ENCODE data around the gene HNRNPA3. TPM values are rescaled to one million over a fixed set of nuclear protein-coding genes. Genes with fewer than 3 reads are reported as not detected.
"Not testable (repeated sequence)": the region's sequence is repeated elsewhere in the genome, so short reads cannot be mapped to it uniquely, and the experiment has no call there.

Gene HNRNPA3
- total RNA-seq, 1 donor from 2014 or later: 64.4 TPM

DNA sequence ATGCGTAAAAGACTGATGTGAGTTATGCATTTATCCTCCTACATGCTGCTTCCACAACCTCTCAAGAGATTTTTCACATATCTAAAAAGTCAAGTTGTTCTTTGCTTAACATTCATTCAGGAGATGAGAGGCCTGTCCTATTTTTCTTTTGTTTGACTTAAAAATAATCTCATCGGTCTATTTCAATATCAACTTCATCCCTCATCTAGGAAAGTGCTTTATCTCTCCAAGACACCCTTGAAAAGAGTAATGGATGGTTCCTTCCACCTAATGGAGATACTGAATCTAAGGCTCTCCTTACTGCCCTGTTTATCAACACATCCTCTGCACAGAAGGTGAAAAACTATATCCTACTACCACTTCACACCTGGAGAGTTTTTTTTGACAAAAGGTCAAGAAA is 49.5 kb downstream of the HNRNPA3 start:
- no peak for DNase-seq (ENCODE audit: low read depth)
- TF ChIP-seq, protein P1, sequence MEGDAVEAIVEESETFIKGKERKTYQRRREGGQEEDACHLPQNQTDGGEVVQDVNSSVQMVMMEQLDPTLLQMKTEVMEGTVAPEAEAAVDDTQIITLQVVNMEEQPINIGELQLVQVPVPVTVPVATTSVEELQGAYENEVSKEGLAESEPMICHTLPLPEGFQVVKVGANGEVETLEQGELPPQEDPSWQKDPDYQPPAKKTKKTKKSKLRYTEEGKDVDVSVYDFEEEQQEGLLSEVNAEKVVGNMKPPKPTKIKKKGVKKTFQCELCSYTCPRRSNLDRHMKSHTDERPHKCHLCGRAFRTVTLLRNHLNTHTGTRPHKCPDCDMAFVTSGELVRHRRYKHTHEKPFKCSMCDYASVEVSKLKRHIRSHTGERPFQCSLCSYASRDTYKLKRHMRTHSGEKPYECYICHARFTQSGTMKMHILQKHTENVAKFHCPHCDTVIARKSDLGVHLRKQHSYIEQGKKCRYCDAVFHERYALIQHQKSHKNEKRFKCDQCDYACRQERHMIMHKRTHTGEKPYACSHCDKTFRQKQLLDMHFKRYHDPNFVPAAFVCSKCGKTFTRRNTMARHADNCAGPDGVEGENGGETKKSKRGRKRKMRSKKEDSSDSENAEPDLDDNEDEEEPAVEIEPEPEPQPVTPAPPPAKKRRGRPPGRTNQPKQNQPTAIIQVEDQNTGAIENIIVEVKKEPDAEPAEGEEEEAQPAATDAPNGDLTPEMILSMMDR (conservative IDR thresholded peaks at IDR 0.05; ENCODE audit: low read depth, low read length): no peak

DNA sequence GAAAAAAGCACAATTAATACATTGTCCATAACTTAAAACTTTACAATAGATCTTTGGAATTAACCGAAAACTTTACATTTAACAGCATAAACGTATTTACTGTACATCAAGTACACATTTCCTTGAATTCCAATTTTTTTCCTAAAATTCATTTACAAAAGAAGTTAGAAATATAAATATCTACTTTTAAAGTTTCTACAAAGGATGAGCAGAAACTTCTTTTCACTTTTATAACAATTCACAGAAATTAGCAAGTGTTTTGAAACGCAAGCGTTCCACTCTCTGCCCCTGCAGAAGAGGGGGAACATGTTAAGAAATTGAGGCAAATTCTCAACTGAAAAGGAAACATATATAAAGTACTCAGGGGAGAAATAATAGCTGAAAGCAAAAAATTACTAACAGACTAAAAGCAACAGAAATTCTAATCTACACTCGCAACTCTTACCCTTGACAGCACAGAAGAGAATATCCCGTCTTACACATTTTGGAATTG is 50.4 kb downstream of the HNRNPA3 start:
- H3K4me3 ChIP-seq (ENCODE audit: low read depth, low read length): peak overlapping the region; percentile 93
- no peak for DNase-seq (ENCODE audit: low read depth)
- TF ChIP-seq, protein P1 (conservative IDR thresholded peaks at IDR 0.05; ENCODE audit: low read depth, low read length): no peak

More for the DNA sequence above, 49.5 kb downstream of the HNRNPA3 start:
- H3K4me3 ChIP-seq (ENCODE audit: low read depth, low read length): peak overlapping the region; percentile 93

DNA sequence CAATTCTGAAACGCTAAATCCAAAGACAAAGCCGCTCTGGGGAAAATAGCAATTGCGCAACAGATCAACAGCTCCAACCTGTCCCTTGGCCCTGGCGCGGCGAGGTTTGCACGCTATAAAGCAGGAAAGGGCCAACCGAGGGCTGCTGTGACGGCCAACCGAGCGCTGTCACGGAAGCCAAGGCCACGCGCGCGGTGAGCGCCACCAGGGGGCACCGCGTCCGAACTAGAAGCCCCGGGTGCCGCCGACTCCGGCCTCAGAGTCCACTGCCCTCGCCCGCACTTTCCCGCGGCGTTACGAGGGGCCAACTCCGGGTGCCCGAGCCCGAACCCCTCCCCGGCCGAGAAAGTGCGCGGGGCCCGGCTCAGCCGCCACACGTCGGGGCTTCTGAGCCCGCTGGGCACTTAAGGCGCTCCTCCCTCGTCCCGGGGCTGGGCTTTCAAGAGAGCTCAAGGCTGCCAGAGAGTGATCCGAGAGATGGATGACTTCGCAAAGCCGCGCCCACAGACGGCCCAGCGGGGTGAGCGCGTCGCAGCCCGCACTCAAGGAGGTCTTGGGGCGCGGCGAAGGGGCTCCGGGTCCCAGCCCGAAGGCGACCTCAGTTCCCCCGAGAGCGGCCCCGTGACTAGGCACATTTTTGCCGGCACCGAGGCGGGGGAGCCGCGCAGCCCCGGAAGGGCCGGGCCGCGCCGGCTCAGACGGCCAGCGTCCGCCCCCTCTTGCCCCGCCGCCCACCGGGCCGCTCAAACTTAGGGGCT is 51.0 kb downstream of the HNRNPA3 start:
- H3K4me3 ChIP-seq (ENCODE audit: low read depth, low read length): peak overlapping the region; percentile 93
- TF ChIP-seq, protein P1 (conservative IDR thresholded peaks at IDR 0.05; ENCODE audit: low read depth, low read length): peak; percentile 86
- no peak for DNase-seq (ENCODE audit: low read depth)

DNA sequence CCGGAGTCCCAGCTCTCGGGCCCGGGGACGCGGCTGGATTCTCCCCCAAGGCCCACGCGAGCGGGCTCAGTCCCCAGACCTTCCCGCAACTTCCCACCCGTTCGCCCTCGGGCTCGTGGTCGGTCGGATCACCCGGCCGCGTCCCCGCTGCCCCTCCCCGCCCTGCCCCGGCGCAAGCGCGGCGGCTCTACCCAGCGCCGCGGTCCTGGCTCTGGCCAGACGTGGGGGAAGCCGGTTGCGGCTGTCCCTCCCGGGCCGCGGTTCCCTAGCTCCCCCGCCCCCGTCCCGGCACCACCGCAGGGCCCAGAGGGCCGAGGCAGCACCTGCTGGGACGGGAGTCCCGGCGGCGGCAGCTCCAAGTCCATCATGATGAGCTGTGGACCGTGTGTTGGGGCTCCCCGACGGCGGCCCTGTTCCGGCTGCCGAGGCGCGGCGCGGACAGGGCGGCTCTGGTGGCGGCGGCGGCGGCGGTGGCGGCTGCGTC is 51.7 kb downstream of the HNRNPA3 start:
- no peak for DNase-seq (ENCODE audit: low read depth)
- peak overlapping the region; percentile 93 for H3K4me3 ChIP-seq (ENCODE audit: low read depth, low read length)
- TF ChIP-seq, protein P1 (conservative IDR thresholded peaks at IDR 0.05; ENCODE audit: low read depth, low read length): no peak

DNA sequence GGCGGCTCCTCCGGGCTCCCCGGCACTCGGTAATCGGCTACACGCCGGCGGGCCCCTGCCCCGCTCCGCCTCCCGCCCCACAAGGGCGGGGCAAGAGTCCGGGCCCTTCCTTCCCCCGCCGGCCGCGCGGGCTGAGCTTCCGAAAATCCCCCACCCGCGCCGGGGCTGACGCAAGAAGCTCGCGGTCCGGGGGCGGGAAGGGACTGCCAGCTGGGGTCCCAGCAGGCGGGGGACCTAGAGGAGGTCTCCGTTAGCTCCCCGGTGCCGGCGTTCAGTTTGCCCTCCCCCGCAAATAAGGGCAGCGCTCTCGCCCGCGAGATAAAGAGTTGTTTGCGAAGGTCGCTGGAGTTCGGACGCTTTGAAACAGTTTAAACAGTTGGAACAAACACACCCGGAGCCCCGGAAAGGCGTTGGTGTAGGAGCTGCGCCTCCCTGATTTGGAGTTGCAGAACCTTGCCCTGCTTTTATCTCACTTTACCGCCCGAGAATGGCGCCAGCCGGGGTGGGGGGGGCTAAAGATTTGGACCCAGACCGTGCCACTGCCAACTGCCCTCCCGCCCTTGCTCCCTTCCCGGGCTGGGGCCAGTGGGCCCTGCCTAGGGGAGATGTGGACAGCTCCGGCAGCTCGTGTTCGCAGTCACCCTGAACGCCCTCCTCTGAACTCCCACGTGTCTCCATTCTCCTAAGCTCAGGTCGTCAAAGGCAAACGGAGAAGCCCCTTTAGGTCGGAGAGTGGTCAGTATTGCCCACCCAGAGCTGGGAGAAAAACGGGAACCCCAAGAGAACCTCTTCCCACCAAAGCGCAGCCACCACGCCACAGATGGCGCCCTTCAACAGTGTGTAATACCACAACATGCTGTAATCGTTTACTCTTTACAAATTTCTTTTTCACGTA is 52.3 kb downstream of the HNRNPA3 start, which contains the start of gene NFE2L2:
TSS of gene NFE2L2 (minus strand) at position 35 of the 895 bp plus-strand sequence. CDS start 151 bp downstream, outside the sequence.
- H3K4me3 ChIP-seq (ENCODE audit: low read depth, low read length): peak within 1 kb of the TSS; percentile 93
- TF ChIP-seq, protein P1 (conservative IDR thresholded peaks at IDR 0.05; ENCODE audit: low read depth, low read length): peak; percentile 45
- no peak for DNase-seq (ENCODE audit: low read depth)

DNA sequence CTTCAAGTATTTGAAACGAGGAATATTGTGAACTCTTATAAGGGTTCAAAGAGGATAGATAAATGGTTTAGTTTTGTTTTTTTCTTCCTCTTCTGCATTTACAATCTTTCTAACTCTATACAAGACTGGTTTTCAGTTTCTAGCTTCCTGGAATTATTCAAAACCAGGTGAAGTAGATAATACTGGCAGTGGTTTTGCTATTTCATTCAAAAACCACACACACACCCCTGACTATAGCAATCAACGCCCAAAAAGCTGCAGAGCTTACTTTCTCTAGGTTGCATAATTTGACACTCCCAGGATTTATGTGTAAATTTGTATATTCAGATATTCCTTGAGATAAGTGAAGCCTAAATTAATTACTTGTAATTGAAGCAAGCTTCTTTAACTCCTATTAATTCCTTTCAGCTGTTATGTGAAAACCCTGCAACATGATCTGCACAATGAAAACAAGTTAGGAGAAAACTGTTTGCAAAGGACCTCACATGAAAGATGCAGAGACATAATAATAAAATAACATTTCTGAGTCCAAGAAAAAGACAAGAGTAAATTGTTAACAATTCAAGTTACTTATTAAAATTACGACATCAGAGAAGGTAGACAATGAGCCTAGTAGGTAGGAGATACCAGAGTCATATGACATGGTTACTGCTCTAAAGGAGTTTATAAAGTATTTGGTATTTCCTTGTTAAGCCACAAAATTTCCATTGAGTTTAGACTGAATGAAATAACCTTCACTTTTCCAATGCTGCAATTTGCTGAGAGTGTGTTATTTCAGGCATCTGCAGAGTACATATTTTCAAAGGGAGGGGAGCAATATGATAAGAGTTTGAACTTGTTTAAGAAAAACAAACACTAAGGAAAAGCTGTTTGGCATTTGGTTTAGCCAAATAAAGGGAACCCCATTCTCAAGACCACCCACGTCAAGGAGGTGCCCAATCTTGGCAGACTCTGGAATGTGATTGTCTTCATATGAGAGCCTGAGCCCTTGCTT is 53.5 kb downstream of the HNRNPA3 start:
- peak overlapping the region; percentile 93 for H3K4me3 ChIP-seq (ENCODE audit: low read depth, low read length)
- DNase-seq (ENCODE audit: low read depth): peak; percentile 90
- TF ChIP-seq, protein P1 (conservative IDR thresholded peaks at IDR 0.05; ENCODE audit: low read depth, low read length): no peak

DNA sequence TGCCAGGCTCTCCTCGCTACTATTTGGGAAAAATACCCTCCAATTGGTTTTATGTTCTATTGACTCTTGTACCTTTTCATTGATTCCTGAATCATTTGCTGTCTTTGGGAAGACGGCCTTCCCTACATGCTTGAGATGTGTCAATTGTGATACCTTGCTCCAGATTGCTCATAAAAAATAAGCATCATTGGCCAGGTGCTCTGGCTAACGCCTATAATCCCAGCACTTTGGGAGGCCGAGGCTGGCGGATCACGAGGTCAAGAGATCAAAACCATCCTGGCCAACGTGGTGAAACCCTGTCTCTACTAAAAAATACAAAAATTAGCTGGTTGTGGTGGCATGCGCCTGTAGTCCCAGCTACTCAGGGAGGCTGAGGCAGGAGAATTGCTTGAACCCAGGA is 54.4 kb downstream of the HNRNPA3 start:
- DNase-seq (ENCODE audit: low read depth); H3K4me3 ChIP-seq (ENCODE audit: low read depth, low read length): not testable (repeated sequence)

All from epithelial cell of proximal tubule (primary cell).